GM13977 (cell line): ENCODE data around the gene KRT78.

Experiments
- DNase-seq: peaks from one replicate; pipeline ENCODE4 v3.0.0; 2012; ENCODE audit warnings: low spot score
- CTCF ChIP-seq: IDR thresholded peaks from 2 replicates; pipeline ENCODE4 v1.5.1; 2012; ENCODE audit warnings: mild to moderate bottlenecking, control low read depth; ENCODE audit not compliant: insufficient read depth; ENCODE audit errors: extremely low read depth, missing control alignments
- in situ Hi-C: fragments of 300-500 bp; cut with MboI; formaldehyde crosslinking; loops from one replicate; pipeline ENCODE4 v1.12.0; 2022; ENCODE audit warnings: low sequenced_read_pairs, low pct_unique_long_range_greater_than_20kb, mixed read lengths, inconsistent platforms; ENCODE audit not compliant: unreplicated experiment

Gene KRT78

GRCh38 chr12:52849511-52849910 lies 717 bp upstream of the KRT78 start:
- no peak for TF ChIP-seq CTCF

GRCh38 chr12:52847335-52848102 lies 1.3 kb downstream of the KRT78 start:
- no peak for TF ChIP-seq CTCF
- in situ Hi-C loops = no loop called here
- DNase-seq = no peak

More at GRCh38 chr12:52849511-52849910, 717 bp upstream of the KRT78 start:
- in situ Hi-C loops = no loop called here
- no peak for DNase-seq

GRCh38 chr12:52846356-52846970 lies 2.3 kb downstream of the KRT78 start:
- no peak for DNase-seq
- TF ChIP-seq CTCF = no peak
- in situ Hi-C loops = no loop called here

- in situ Hi-C loops = no loop called here
- no peak for DNase-seq
Measured at GRCh38 chr12:52845946-52846345, 2.8 kb downstream of the KRT78 start.

GRCh38 chr12:52844386-52844785 lies 4.4 kb downstream of the KRT78 start:
- DNase-seq = no peak
- TF ChIP-seq CTCF = no peak
- in situ Hi-C loops = no loop called here

More at GRCh38 chr12:52845946-52846345, 2.8 kb downstream of the KRT78 start:
- no peak for TF ChIP-seq CTCF

- no peak for DNase-seq
- in situ Hi-C loops = no loop called here
- no peak for TF ChIP-seq CTCF
Measured at GRCh38 chr12:52839436-52840105, 9.2 kb downstream of the KRT78 start.
